A549 (cell line): ENCODE results near the gene MIA3. TPM values are rescaled to one million over a fixed set of nuclear protein-coding genes. Genes with fewer than 3 reads are reported as not detected.

Source experiments
- ATAC-seq, 2 experiments: fragments of 200-7000 bp in 1 of 2; fragments of >200 bp in 1 of 2; cut with Nextera tagmentation in 1 of 2; cut with Tn5 transposase in 1 of 2; 3 replicates each; pipeline versions ENCODE4 v1.8.0 to v1.9.1; 2018 to 2020; ENCODE audit warnings: mild to moderate bottlenecking in 1 of 2, moderate library complexity in 1 of 2
- CTCF ChIA-PET: fragments of 300-600 bp; sonication (Branson Sonifier 250); formaldehyde crosslinking; extraction: SDS; loops from one replicate; lab custom pipeline; 2021; ENCODE audit warnings: antibody characterized with exemption, inconsistent platforms; lab: Yijun Ruan, JAX
- POLR2A ChIA-PET: fragments of 350-600 bp; formaldehyde crosslinking; extraction: SDS; loops from one replicate; lab custom pipeline; 2021; ENCODE audit warnings: antibody characterized with exemption, inconsistent platforms; lab: Yijun Ruan, JAX
- DNase-seq, 2 experiments: peaks; one replicate each; pipeline versions ENCODE4 v3.0.0 to v3.0.0-alpha.2; 2011 to 2016; ENCODE audit warnings: low read depth in 1 of 2, low spot score in 1 of 2
- FAIRE-seq: peaks from 2 replicates; lab custom pipeline; 2011; peaks lifted over from hg19 to GRCh38; lab: Jason Lieb, UNC
- H3K27ac ChIP-seq, 2 experiments: fragments of >200 bp; sonication (Bioruptor Twin); formaldehyde crosslinking; 3 replicates each; pipeline ENCODE4 v1.5.1; 2016 to 2017
- H3K4me1 ChIP-seq: fragments of >200 bp; sonication (Bioruptor Twin); formaldehyde crosslinking; 3 replicates; pipeline ENCODE4 v1.6.1; 2016
- H3K4me2 ChIP-seq: fragments of >200 bp; sonication (Bioruptor Twin); formaldehyde crosslinking; 3 replicates; pipeline ENCODE4 v1.6.1; 2016
- H3K4me3 ChIP-seq: fragments of >200 bp; sonication (Bioruptor Twin); formaldehyde crosslinking; 3 replicates; pipeline ENCODE4 v1.5.1; 2016
- H3K9me3 ChIP-seq: fragments of >200 bp; sonication (Bioruptor Twin); formaldehyde crosslinking; 3 replicates; pipeline ENCODE4 v1.6.1; 2016
- BHLHE40 ChIP-seq: IDR thresholded peaks from 2 replicates; pipeline ENCODE4 v1.6.1; 2012; ENCODE audit warnings: low read depth, low read length, inconsistent platforms
- EHF ChIP-seq: fragments of 250-450 bp; sonication (Bioruptor Pico); IDR thresholded peaks from 2 replicates; pipeline ENCODE4 v1.5.0; 2020; ENCODE audit warnings: mild to moderate bottlenecking
- EHMT2 ChIP-seq: fragments of 200-600 bp; sonication (generic); IDR thresholded peaks from 2 replicates; pipeline ENCODE4 v1.6.1; 2016; ENCODE audit warnings: antibody characterized with exemption, low read depth, mild to moderate bottlenecking, moderate library complexity
- EP300 ChIP-seq, 2 experiments: fragments of >200 bp; sonication (Bioruptor Twin); formaldehyde crosslinking; IDR thresholded peaks; 2 replicates in 1 of 2; 3 replicates in 1 of 2; pipeline ENCODE4 v1.6.1; 2016 to 2017
- ESRRA ChIP-seq: fragments of 150-350 bp; IDR thresholded peaks from 2 replicates; pipeline ENCODE4 v1.6.1; 2014; ENCODE audit warnings: mild to moderate bottlenecking, low read length, borderline replicate concordance
- FOSB ChIP-seq: fragments of 250-450 bp; sonication (Bioruptor Pico); IDR thresholded peaks from 2 replicates; pipeline ENCODE4 v1.5.0; 2020; ENCODE audit warnings: mild to moderate bottlenecking, moderate library complexity
- JUNB ChIP-seq: fragments of >200 bp; sonication (Bioruptor Twin); formaldehyde crosslinking; IDR thresholded peaks from 2 replicates; pipeline ENCODE4 v1.6.1; 2016
- KDM1A ChIP-seq: fragments of 200-600 bp; sonication (generic); IDR thresholded peaks from 2 replicates; pipeline ENCODE4 v1.6.1; 2016; ENCODE audit warnings: low read depth, mild to moderate bottlenecking
- NR3C1 ChIP-seq: fragments of >200 bp; sonication (Bioruptor Twin); formaldehyde crosslinking; IDR thresholded peaks from 3 replicates; pipeline ENCODE4 v1.6.1; 2017
- PHF8 ChIP-seq: fragments of 200-600 bp; sonication (generic); IDR thresholded peaks from 2 replicates; pipeline ENCODE4 v1.6.1; 2016; ENCODE audit warnings: low read depth, mild to moderate bottlenecking, antibody characterized with exemption, moderate library complexity, borderline replicate concordance
- POLR2A ChIP-seq: IDR thresholded peaks from 2 replicates; pipeline ENCODE4 v1.6.1; 2012; ENCODE audit warnings: mild to moderate bottlenecking, low read length
- POLR2AphosphoS2 ChIP-seq: conservative IDR thresholded peaks from 2 replicates; pipeline ENCODE4 v1.6.1; 2012; ENCODE audit warnings: low read length, improper control_type of control experiment, inconsistent platforms
- RAD21 ChIP-seq, 2 experiments: fragments of >200 bp in 1 of 2; sonication (Bioruptor Twin) in 1 of 2; formaldehyde crosslinking in 1 of 2; IDR thresholded peaks in 1 of 2; conservative IDR thresholded peaks in 1 of 2; 2 replicates in 1 of 2; 3 replicates in 1 of 2; pipeline ENCODE4 v1.6.1; 2012 to 2018; ENCODE audit warnings: inconsistent platforms in 1 of 2
- RCOR1 ChIP-seq: fragments of 150-350 bp; IDR thresholded peaks from 2 replicates; pipeline ENCODE4 v1.6.1; 2014; ENCODE audit warnings: antibody characterized with exemption, low read length, low read depth
- SMC3 ChIP-seq: fragments of >200 bp; sonication (Bioruptor Twin); formaldehyde crosslinking; IDR thresholded peaks from 3 replicates; pipeline ENCODE4 v1.6.1; 2018; ENCODE audit warnings: inconsistent platforms
- SREBF2 ChIP-seq: fragments of 450-650 bp; IDR thresholded peaks from 2 replicates; pipeline ENCODE4 v1.6.1; 2014; ENCODE audit warnings: mild to moderate bottlenecking, moderate library complexity
- TFCP2L1 ChIP-seq: fragments of 250-450 bp; sonication (Bioruptor Pico); IDR thresholded peaks from 2 replicates; pipeline ENCODE4 v1.5.0; 2021; ENCODE audit warnings: mild to moderate bottlenecking
- WGBS: methylation state at CpG from one replicate; pipeline ENCODE4 v1.1.6; 2017; ENCODE audit errors: missing lambda C conversion rate; 5-methylcytosine and 5-hydroxymethylcytosine counted together
- polyA plus RNA-seq, 4 experiments: library from polyadenylated mRNA; depleted of rRNA in 3 of 4; stranded (reverse); fragments of >200 nt; fragmentation: RNase III in 1 of 4; extraction: RNeasy Plus Mini Kit Qiagen cat#74134 plus additional on column Dnase treatment in 1 of 4; gene quantifications; 2 replicates in 3 of 4; 3 replicates in 1 of 4; pipeline ENCODE4 v1.2.3, GENCODE V29; 2011 to 2017
- TF ChIP-seq, protein P1 (sequence below): fragments of >200 bp; sonication (Bioruptor Twin); formaldehyde crosslinking; IDR thresholded peaks from 2 replicates; pipeline ENCODE4 v1.6.1; 2016
- TF ChIP-seq, protein P2 (sequence below): fragments of >200 bp; sonication (Bioruptor Twin); formaldehyde crosslinking; IDR thresholded peaks from 3 replicates; pipeline ENCODE4 v1.5.1; 2016
- TF ChIP-seq, protein P3 (sequence below): fragments of 450-650 bp; IDR thresholded peaks from 2 replicates; pipeline ENCODE4 v1.6.1; 2014; ENCODE audit warnings: antibody characterized with exemption
- TF ChIP-seq, protein P4 (sequence below): fragments of 250-450 bp; sonication (Bioruptor Pico); IDR thresholded peaks from 2 replicates; pipeline ENCODE4 v1.5.0; 2020; ENCODE audit warnings: low read depth, mild to moderate bottlenecking, moderate library complexity
- TF ChIP-seq, protein P5 (sequence below): fragments of 250-450 bp; sonication (Bioruptor Pico); IDR thresholded peaks from 2 replicates; pipeline ENCODE4 v1.5.0; 2021; ENCODE audit warnings: mild to moderate bottlenecking, moderate library complexity, borderline replicate concordance
- TF ChIP-seq, protein P6 (sequence below): IDR thresholded peaks from 2 replicates; pipeline ENCODE4 v1.6.1; 2012

MIA3 gene
- polyA plus RNA-seq, 2 of the 4 experiments (the other 2 are of a cell fraction): 17.2 to 39.2 TPM

DNA sequence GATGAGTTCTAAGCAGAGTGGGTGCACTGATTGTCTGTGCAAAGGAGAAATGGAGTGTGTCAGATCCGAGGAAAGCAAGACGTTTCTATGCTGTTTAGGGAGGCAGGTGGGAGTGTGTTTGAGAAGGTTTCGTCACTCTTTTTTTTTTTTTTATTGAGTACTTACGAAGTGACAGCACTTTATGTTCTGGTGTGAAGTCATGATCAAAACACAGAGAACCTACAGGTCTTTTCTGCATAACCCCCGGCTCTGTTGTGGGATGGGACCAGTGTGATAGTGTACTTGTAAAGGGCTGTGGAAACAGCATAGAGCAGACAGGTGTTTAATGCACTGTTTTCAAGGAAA lies 26.7 kb downstream of the MIA3 start:
- Histone ChIP-seq H3K4me2 (peak overlapping the region; percentile 82), H3K4me3 (peak overlapping the region; percentile 88), H3K4me1 (peaks cover 18% of the 10 kb centered on the region), H3K27ac (peak overlapping the region; percentile 98), H3K9me3 (no peaks in the 10 kb centered on the region)
- FAIRE-seq: no peak
- DNase-seq: no peak
- CTCF ChIA-PET: interaction anchor here (0.7 to 3.6 kb wide), 4 partner anchors 10 to 189 kb away, joined by 3 to 18 read pairs (median 5); no protein-coding TSS in a partner anchor
- TF ChIP-seq, protein P1, sequence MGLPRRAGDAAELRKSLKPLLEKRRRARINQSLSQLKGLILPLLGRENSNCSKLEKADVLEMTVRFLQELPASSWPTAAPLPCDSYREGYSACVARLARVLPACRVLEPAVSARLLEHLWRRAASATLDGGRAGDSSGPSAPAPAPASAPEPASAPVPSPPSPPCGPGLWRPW: no peak
- TF ChIP-seq EHMT2: no peak
- no peak for TF ChIP-seq POLR2A
- no peak for TF ChIP-seq RAD21 (conservative IDR thresholded peaks at IDR 0.05 in 1 of 2, IDR thresholded peaks at IDR 0.05 in 1 of 2)
- TF ChIP-seq KDM1A: no peak
- no peak for TF ChIP-seq SREBF2
- no peak for TF ChIP-seq EHF
- no peak for TF ChIP-seq SMC3
- TF ChIP-seq, all 56 proteins: peak for 0
- ATAC-seq: peak in 1 of 2 experiments; percentile 10; a peak in 4 of 6 replicates
- 0% methylated on average over 5 of the region's 5 CpGs for WGBS
- POLR2A ChIA-PET: interaction anchor here (0.9 to 2.0 kb wide), 5 partner anchors 9 to 179 kb away, joined by 4 to 25 read pairs (median 9); partner anchors contain the start of gene TAF1A

DNA sequence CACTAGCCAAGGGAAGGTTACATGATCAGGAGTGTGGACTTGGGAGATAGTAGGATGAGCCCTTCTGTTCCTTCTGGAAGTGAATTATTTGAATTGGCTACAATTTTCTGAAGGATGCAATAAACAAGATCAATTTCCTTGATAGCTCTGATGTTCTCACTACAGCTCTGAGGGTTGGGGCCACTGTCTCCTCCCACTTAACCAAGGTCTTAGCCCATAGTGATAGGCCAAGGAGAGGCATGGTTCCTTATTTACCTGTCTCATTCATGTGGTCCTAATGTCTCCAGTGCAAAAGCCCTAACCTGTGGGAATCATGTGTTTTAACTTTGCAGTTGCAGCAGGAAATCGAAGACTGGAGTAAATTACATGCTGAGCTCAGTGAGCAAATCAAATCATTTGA lies 34.8 kb downstream of the MIA3 start:
- DNase-seq (no peak), FAIRE-seq (peak; percentile 61), ATAC-seq (no peak)
- ChIA-PET POLR2A (interaction anchor here (1.9 kb wide), 1 partner anchor 9 kb away, joined by 9 read pairs; no protein-coding TSS in a partner anchor), CTCF (interaction anchor here (1.2 kb wide), 1 partner anchor 188 kb away, joined by 3 read pairs; no protein-coding TSS in a partner anchor)
- no peaks in the 10 kb centered on the region for H3K9me3 ChIP-seq
- H3K4me3 ChIP-seq: no peak overlapping the region
- 75% methylated on average over 1 of the region's 1 CpG for WGBS
- H3K4me2 ChIP-seq: no peak overlapping the region
- H3K27ac ChIP-seq: no peak overlapping the region
- H3K4me1 ChIP-seq: no peaks in the 10 kb centered on the region
- TF ChIP-seq POLR2AphosphoS2 (no peak), EP300 (IDR thresholded peaks at IDR 0.05) (no peak), KDM1A (no peak), RCOR1 (no peak), PHF8 (no peak), EHMT2 (no peak)
- TF ChIP-seq, protein P2, sequence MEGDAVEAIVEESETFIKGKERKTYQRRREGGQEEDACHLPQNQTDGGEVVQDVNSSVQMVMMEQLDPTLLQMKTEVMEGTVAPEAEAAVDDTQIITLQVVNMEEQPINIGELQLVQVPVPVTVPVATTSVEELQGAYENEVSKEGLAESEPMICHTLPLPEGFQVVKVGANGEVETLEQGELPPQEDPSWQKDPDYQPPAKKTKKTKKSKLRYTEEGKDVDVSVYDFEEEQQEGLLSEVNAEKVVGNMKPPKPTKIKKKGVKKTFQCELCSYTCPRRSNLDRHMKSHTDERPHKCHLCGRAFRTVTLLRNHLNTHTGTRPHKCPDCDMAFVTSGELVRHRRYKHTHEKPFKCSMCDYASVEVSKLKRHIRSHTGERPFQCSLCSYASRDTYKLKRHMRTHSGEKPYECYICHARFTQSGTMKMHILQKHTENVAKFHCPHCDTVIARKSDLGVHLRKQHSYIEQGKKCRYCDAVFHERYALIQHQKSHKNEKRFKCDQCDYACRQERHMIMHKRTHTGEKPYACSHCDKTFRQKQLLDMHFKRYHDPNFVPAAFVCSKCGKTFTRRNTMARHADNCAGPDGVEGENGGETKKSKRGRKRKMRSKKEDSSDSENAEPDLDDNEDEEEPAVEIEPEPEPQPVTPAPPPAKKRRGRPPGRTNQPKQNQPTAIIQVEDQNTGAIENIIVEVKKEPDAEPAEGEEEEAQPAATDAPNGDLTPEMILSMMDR: no peak
- TF ChIP-seq, protein P3, sequence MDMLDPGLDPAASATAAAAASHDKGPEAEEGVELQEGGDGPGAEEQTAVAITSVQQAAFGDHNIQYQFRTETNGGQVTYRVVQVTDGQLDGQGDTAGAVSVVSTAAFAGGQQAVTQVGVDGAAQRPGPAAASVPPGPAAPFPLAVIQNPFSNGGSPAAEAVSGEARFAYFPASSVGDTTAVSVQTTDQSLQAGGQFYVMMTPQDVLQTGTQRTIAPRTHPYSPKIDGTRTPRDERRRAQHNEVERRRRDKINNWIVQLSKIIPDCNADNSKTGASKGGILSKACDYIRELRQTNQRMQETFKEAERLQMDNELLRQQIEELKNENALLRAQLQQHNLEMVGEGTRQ: no peak
- TF ChIP-seq, protein P4, sequence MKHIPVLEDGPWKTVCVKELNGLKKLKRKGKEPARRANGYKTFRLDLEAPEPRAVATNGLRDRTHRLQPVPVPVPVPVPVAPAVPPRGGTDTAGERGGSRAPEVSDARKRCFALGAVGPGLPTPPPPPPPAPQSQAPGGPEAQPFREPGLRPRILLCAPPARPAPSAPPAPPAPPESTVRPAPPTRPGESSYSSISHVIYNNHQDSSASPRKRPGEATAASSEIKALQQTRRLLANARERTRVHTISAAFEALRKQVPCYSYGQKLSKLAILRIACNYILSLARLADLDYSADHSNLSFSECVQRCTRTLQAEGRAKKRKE (CRISPR knock-in tag): no peak

DNA sequence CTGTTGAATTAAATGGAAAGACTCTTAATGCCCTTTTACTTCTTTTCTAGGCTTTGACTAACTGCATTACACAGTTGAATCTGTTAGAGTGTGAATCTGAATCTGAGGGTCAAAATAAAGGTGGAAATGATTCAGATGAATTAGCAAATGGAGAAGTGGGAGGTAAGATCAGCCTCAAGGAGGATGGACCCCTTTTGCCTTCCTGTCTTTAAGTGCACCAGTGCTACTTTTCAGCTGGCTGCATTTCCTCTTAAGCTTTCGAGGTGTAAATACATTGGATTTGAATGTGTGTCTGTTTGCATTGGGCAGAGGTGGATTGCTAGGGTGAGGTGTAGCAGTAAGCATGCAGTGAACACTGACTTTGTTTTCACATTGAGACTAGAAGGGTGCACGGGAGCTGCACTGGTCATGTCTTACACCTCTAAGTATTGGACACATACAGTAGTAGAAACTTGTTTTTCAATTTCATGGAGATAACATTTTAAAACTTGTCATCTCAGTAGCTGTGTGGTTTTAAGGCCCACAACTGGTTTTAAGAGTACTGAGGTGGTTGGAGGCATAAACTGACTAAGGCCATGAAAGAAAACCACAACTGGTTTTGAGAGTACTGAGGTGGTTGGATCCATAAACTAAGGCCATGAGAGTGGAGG lies 35.4 kb downstream of the MIA3 start:
- Histone ChIP-seq H3K4me1 (no peaks in the 10 kb centered on the region), H3K27ac (no peak overlapping the region), H3K9me3 (no peaks in the 10 kb centered on the region), H3K4me3 (no peak overlapping the region), H3K4me2 (no peak overlapping the region)
- ChIA-PET POLR2A (interaction anchor here (1.9 kb wide), 1 partner anchor 9 kb away, joined by 9 read pairs; no protein-coding TSS in a partner anchor), CTCF (interaction anchor here (1.2 kb wide), 1 partner anchor 188 kb away, joined by 3 read pairs; no protein-coding TSS in a partner anchor)
- DNase-seq (no peak), FAIRE-seq (no peak), ATAC-seq (no peak)
- WGBS: 86% methylated on average over 2 of the region's 2 CpGs
- TF ChIP-seq FOSB (CRISPR knock-in tag) (no peak), SREBF2 (no peak), BHLHE40 (no peak), POLR2AphosphoS2 (no peak), TFCP2L1 (CRISPR knock-in tag) (no peak), NR3C1 (no peak), KDM1A (no peak), RAD21 (conservative IDR thresholded peaks at IDR 0.05 in 1 of 2, IDR thresholded peaks at IDR 0.05 in 1 of 2) (no peak), JUNB (no peak), ESRRA (no peak)
- TF ChIP-seq, protein P5, sequence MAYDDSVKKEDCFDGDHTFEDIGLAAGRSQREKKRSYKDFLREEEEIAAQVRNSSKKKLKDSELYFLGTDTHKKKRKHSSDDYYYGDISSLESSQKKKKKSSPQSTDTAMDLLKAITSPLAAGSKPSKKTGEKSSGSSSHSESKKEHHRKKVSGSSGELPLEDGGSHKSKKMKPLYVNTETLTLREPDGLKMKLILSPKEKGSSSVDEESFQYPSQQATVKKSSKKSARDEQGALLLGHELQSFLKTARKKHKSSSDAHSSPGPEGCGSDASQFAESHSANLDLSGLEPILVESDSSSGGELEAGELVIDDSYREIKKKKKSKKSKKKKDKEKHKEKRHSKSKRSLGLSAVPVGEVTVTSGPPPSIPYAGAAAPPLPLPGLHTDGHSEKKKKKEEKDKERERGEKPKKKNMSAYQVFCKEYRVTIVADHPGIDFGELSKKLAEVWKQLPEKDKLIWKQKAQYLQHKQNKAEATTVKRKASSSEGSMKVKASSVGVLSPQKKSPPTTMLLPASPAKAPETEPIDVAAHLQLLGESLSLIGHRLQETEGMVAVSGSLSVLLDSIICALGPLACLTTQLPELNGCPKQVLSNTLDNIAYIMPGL (CRISPR knock-in tag): no peak
- TF ChIP-seq, protein P4 (CRISPR knock-in tag): no peak
- TF ChIP-seq, protein P1: no peak
- TF ChIP-seq, protein P6, sequence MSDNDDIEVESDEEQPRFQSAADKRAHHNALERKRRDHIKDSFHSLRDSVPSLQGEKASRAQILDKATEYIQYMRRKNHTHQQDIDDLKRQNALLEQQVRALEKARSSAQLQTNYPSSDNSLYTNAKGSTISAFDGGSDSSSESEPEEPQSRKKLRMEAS: no peak
